Tracheal epithelial cell (primary cell): ENCODE measurements around the gene FAM53A. TPM values are rescaled to one million over a fixed set of nuclear protein-coding genes. Genes with fewer than 3 reads are reported as not detected.

Source experiments
- total RNA-seq: library from RNA; depleted of rRNA; stranded (reverse); fragments of >200 nt; gene quantifications from 2 replicates; pipeline ENCODE4 v1.2.1, GENCODE V29; 2014

FAM53A gene, protein sequence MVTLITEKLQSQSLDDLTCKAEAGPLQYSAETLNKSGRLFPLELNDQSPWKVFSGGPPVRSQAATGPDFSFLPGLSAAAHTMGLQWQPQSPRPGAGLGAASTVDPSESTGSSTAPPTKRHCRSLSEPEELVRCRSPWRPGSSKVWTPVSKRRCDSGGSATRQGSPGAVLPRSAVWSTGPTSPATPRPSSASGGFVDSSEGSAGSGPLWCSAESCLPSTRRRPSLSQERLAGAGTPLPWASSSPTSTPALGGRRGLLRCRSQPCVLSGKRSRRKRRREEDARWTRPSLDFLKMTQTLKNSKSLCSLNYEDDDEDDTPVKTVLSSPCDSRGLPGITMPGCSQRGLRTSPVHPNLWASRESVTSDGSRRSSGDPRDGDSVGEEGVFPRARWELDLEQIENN
- total RNA-seq, result 1.9 and 3.6 TPM in 2 replicates

DNA sequence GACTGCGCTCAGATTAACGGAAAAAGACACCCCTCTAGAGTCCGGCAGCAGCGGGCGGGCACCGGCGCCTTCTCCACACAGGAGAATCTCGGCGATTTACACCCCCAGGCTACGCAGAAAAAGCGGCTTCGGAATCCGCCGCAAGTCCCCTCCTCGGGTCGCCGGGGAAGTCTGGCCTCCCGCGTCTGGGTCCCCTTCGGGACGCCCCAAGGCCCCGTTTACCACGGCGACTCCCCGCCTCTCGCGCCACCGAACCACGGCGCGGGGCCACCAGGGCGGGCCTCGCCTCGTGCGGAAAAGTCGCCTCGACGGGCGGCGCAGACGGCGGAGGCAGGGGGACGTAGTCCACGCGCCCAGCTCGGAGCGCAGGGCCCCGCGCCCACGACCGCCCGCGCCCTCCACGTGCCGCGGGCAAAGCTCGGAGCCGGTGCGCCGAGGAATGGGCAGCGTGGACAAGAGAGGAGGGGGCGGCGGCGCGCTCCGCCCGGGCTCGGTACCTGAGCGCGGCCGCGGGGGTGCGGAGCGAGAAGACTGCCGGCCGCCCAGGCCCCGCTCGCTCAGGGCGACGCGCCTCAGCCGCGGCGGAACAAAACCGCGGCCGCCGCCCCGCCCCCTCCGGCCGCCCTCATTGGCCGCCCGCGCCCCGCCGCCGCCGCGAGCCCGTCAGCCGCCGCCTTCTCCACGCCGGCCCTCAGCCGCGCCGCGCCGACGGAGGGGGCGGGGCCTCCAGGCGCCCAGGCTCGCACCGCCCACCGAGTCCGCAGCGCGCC is at the start of gene FAM53A:
Gene FAM53A (minus strand): TSS at position 578 of the 770 bp plus-strand sequence. CDS start 15,572 bp downstream, outside the sequence.

DNA sequence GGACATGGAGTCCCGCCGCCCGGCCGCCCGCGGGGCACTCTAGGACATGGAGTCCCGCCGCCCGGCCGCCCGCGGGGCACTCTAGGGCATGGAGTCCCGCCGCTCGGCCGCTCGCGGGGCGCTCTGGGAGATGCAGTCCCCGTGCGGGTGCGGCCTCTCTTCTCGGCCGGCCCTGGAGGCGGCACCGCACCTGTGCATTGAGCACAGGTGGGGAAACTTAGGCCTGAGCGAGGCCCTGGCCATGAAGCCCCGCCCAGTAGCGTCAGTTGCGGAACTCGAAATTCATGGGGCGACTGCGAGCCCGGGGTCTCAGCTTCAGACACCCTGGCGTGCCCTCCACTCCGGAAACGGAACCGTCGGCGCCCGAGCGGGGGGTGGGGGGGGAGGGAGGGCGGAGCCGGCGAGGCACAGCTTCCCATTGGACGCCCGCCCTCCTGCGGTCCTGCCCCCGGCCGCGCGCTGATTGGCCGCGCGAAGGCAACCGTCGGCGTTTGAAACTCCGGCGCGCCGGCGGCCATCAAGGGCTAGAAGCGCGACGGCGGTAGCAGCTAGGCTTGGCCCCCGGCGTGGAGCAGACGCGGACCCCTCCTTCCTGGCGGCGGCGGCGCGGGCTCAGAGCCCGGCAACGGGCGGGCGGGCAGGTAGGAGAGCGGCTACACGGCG is 37.0 kb upstream of the FAM53A start, which contains the start of the genes TACC3 and TMEM129:
Gene TACC3 (plus strand): TSS at position 519 of the 663 bp plus-strand sequence. CDS start 1,901 bp downstream, outside the sequence.
Gene TMEM129 (minus strand): TSS at position 321 of the 663 bp plus-strand sequence. CDS start 486 bp downstream, outside the sequence.

DNA sequence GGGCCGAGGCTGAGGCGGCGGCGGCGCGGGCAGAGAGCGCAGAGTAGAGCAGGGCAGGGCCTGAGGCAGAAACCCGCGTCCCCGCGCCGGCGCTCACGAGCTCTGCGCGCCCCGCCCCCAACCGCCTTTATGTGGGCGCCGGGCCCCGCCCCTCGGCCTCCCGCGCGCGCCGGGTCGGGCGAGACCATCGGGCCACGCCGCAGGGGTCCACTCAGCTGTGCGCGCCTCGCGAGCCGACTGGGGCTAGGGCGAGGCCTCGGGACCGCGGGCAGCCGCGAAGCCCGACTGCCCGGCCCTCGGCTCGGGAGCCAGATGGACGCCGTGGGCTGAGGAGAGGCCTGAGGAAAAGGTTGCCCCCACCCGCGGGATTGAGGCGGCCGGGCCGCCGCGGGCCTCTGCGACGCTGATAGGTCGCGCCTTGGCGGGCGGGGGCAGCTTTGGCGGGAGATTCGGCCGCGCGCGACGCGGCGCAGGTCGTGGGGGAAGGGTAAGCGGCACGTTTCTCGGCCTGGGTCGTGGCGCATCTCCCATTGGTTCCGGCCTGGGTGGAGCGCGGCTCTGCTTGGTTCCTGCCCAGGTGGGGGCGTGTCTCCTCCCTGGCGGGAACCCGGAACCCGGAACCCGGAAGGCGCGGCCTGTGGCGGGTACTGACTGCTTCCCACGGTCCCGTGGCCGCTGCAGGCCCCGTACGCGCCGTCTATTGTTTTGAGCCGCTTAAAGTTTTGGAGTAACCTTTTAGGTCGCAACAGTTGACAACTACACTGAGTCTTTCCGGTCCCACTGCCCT is 28.3 kb upstream of the FAM53A start, which contains the start of gene SLBP:
Gene SLBP (minus strand): TSS at position 104 of the 787 bp plus-strand sequence. CDS start 131 bp downstream, outside the sequence.

Other genes with a start within 250 kb of the FAM53A start
- gene SLBP, start 28.0 kb upstream of the FAM53A start, total RNA-seq, result 95.9 and 100 TPM in 2 replicates
- 46.9 and 47.7 TPM in 2 replicates for gene TMEM129, start 37.0 kb upstream of the FAM53A start, total RNA-seq
- 0.85 and 4.8 TPM in 2 replicates for gene TACC3, start 37.2 kb upstream of the FAM53A start, total RNA-seq
- gene FGFR3, start 109.0 kb upstream of the FAM53A start, total RNA-seq, result 55.4 and 118 TPM in 2 replicates
- gene LETM1, start 171.8 kb upstream of the FAM53A start, total RNA-seq, result 91.2 and 128 TPM in 2 replicates
- gene NSD2, start 187.1 kb upstream of the FAM53A start, total RNA-seq, result 36.9 and 43.1 TPM in 2 replicates